ENCODE measurements around the gene POLE3.
"Not testable (repeated sequence)": the region's sequence is repeated elsewhere in the genome, so short reads cannot be mapped to it uniquely, and the experiment has no call there.

Gene POLE3
- 47.0 to 136 (median 93.8) reads per million in 9 experiments for total RNA-seq

DNA sequence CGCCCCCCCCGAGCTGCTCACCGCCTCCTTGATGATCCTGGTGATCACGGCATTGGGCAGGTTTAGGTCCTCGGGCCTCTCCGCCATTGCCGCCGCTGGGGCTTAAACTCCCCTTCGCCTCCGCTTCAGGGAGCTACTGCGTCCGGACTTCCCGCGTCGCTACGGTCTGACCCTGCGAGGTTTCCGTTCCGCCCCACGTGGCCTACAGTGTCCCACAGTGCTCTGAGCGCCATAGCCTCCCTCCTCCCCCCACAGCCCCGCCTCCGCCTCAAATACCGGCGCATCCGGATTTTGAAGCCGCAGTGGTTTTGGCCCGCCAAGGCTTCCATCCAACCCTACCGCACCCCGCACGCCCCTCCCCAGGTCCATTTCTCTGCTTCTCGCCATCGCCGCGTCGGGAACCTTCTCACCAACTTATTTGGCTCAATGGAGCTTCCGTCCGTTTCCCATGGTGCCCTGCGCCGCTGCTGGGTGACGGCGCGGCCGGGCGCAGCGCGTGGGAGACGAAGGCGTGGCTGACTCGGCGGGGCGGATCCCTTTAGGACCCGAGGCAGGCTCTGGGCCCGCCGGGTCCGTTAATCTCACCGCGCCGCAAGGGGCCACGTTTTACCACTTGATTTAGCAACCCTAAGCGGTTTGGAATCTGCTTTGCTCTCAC, at the start of gene POLE3, which contains the start of gene C9orf43:
Gene POLE3, minus strand, starts transcription at position 469 of the 658 bp plus-strand sequence. Its CDS starts 382 bp downstream, at position 87.
Gene C9orf43, plus strand, starts transcription at position 541 of the 658 bp plus-strand sequence. CDS start 2,747 bp downstream, outside the sequence.
- no peaks in the 10 kb centered on the region for H3K27me3 Mint-ChIP-seq

DNA sequence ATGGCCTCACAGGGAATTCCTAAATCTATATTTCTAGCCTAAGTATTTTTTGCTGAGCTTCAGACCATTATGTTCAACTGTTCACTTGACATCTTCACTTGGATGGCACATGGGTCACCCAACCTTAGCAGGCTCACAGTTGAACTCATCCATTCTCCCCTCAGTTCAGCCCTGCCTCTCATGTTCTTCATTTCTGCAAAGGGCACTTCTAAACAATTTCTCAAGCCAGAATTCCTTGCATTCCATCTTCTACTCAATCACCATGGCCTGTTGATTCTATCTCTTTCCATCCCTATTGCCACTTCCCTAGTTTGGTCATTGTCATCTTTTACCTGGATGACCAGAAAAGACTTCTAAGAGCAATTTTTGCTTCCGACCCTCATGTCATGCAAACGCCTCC, 45.8 kb upstream of the POLE3 start:
- H3K4me3 Mint-ChIP-seq = no peak overlapping the region
- DNase-seq (no peak), ATAC-seq (replicated peaks) (no peak)
- peak overlapping the region in 1 of 2 donors; percentile 83 for H3K27ac Mint-ChIP-seq
- no peaks in the 10 kb centered on the region for H3K36me3 Mint-ChIP-seq (ENCODE audit: insufficient read depth)
- H3K4me1 Mint-ChIP-seq (ENCODE audit: low read depth in 2 of 2) = peaks cover 0 to 2% of the 10 kb centered on the region in 2 donors
- no peaks in the 10 kb centered on the region for H3K9me3 Mint-ChIP-seq
- H3K27me3 Mint-ChIP-seq = no peaks in the 10 kb centered on the region

More for the DNA sequence above, at the start of gene POLE3, which contains the start of gene C9orf43:
- Mint-ChIP-seq H3K9me3 (no peaks in the 10 kb centered on the region), H3K27ac (peak within 1 kb of the TSS; percentile 98 to 99), H3K4me3 (peak within 1 kb of the TSS; percentile 98), H3K4me1 (ENCODE audit: low read depth in 2 of 2) (peaks cover 23 to 25% of the 10 kb centered on the region in 2 donors), H3K36me3 (ENCODE audit: insufficient read depth) (peaks cover 47% of the 10 kb centered on the region)
- DNase-seq (peak; percentile 94), ATAC-seq (replicated peaks) (peak; percentile 88)

GRCh38 chr9:113454914-113455761, 44.7 kb upstream of the POLE3 start:
- no peak overlapping the region for H3K4me3 Mint-ChIP-seq
- H3K9me3 Mint-ChIP-seq = no peaks in the 10 kb centered on the region
- peaks cover 2 to 3% of the 10 kb centered on the region in 2 donors for H3K4me1 Mint-ChIP-seq (ENCODE audit: low read depth in 2 of 2)
- H3K27ac Mint-ChIP-seq = peak overlapping the region in 1 of 2 donors; percentile 83
- no peak for DNase-seq
- H3K36me3 Mint-ChIP-seq (ENCODE audit: insufficient read depth) = no peaks in the 10 kb centered on the region
- ATAC-seq (replicated peaks) = no peak
- H3K27me3 Mint-ChIP-seq = no peaks in the 10 kb centered on the region

DNA sequence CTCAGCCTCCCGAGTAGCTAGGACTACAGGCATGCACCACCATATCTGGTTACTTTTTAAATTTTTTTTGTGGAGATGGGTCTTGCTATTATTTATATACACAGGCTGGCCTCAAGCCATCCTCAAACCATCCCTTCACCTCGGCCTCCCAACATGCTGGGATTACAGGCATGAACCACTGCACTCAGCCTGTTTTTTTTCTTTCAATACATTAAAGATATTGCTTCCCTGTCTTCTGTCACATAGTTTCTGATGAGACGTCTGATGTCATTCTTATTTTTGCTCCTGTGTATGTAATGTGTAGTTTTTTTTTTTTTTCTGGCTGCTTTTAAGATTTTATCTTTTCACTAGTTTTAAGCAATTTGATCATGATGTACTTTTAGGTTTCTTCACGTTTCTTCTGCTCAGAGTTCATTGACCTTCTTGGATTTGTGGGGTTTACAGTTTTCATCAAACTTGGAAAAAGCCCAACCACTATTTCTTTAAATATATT, 41.7 kb upstream of the POLE3 start:
- no peaks in the 10 kb centered on the region for H3K36me3 Mint-ChIP-seq (ENCODE audit: insufficient read depth)
- H3K4me3 Mint-ChIP-seq = no peak overlapping the region
- H3K27me3 Mint-ChIP-seq = no peaks in the 10 kb centered on the region
- ATAC-seq (replicated peaks) (no peak), DNase-seq (no peak)
- peaks cover 2 to 3% of the 10 kb centered on the region in 2 donors for H3K4me1 Mint-ChIP-seq (ENCODE audit: low read depth in 2 of 2)
- no peak overlapping the region for H3K27ac Mint-ChIP-seq
- no peaks in the 10 kb centered on the region for H3K9me3 Mint-ChIP-seq

DNA sequence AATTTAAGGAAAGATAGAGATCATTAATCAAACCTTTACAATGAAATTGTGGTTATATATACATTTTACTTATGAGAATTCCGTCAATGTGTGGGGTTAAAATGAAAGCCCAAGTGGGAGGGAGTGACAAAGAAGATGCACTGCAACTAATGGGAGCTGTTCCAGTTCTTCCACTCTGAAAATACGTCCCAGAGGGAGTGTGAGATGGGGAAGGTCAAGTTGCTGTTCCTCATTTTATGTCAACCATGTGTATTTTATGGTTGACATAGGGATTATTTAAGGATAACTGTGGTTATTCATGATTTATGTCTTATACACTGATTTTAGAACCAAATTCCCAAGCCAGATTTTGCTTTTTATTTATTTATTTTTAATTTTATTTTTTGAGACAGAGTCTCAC, 38.9 kb upstream of the POLE3 start:
- ATAC-seq (replicated peaks) (no peak), DNase-seq (no peak)
- Mint-ChIP-seq H3K27ac (no peak overlapping the region), H3K9me3 (no peaks in the 10 kb centered on the region), H3K36me3 (ENCODE audit: insufficient read depth) (no peaks in the 10 kb centered on the region), H3K4me3 (no peak overlapping the region), H3K4me1 (ENCODE audit: low read depth in 2 of 2) (peaks cover 0 to 3% of the 10 kb centered on the region in 2 donors), H3K27me3 (no peaks in the 10 kb centered on the region)

GRCh38 chr9:113446323-113446740, 35.9 kb upstream of the POLE3 start:
- peak in 2 of 3 experiments; percentile 8 to 13 for DNase-seq
- Mint-ChIP-seq H3K27me3 (no peaks in the 10 kb centered on the region), H3K36me3 (ENCODE audit: insufficient read depth) (no peaks in the 10 kb centered on the region), H3K27ac (no peak overlapping the region), H3K4me1 (ENCODE audit: low read depth in 2 of 2) (peaks cover 0 to 3% of the 10 kb centered on the region in 2 donors), H3K9me3 (no peaks in the 10 kb centered on the region), H3K4me3 (no peak overlapping the region)
- ATAC-seq (replicated peaks) = peak; percentile 40

- no peaks in the 10 kb centered on the region for H3K9me3 Mint-ChIP-seq
- no peak overlapping the region for H3K27ac Mint-ChIP-seq
- H3K27me3 Mint-ChIP-seq = no peaks in the 10 kb centered on the region
- no peaks in the 10 kb centered on the region for H3K36me3 Mint-ChIP-seq (ENCODE audit: insufficient read depth)
- no peaks in the 10 kb centered on the region for H3K4me1 Mint-ChIP-seq (ENCODE audit: low read depth in 2 of 2)
- DNase-seq (no peak), ATAC-seq (replicated peaks) (no peak)
- H3K4me3 Mint-ChIP-seq = no peak overlapping the region
Measured at GRCh38 chr9:113444736-113445135, 34.3 kb upstream of the POLE3 start.

DNA sequence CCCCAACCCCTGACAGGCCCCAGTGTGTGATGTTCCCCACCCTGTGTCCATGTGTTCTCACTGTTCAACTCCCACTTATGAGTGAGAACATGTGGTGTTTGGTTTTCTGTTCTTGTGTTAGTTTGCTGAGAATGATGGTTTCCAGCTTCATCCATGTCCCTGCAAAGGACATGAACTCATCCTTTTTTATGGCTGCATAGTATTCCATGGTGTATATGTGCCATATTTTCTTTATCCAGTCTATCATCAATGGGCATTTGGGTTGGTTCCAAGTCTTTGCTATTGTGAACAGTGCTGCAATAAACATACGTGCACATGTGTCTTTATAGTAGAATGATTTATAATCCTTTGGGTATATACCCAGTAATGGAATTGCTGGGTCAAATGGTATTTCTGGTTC, 27.2 kb upstream of the POLE3 start:
- not testable (repeated sequence) for H3K4me3 Mint-ChIP-seq; ATAC-seq (replicated peaks); H3K4me1 Mint-ChIP-seq (ENCODE audit: low read depth in 2 of 2); DNase-seq; H3K36me3 Mint-ChIP-seq (ENCODE audit: insufficient read depth); H3K9me3 Mint-ChIP-seq; H3K27me3 Mint-ChIP-seq
- H3K27ac Mint-ChIP-seq = peak overlapping the region in 1 of 2 donors; percentile 65

GRCh38 chr9:113436728-113437515, 26.4 kb upstream of the POLE3 start:
- Mint-ChIP-seq H3K4me1 (ENCODE audit: low read depth in 2 of 2) (no peaks in the 10 kb centered on the region), H3K9me3 (no peaks in the 10 kb centered on the region), H3K27ac (no peak overlapping the region), H3K4me3 (no peak overlapping the region), H3K27me3 (peaks cover 0 to 9% of the 10 kb centered on the region in 2 donors), H3K36me3 (ENCODE audit: insufficient read depth) (no peaks in the 10 kb centered on the region)
- ATAC-seq (replicated peaks) (no peak), DNase-seq (no peak)

GRCh38 chr9:113431191-113431590, 20.7 kb upstream of the POLE3 start:
- Mint-ChIP-seq H3K36me3 (ENCODE audit: insufficient read depth) (no peaks in the 10 kb centered on the region), H3K4me3 (no peak overlapping the region), H3K9me3 (no peaks in the 10 kb centered on the region), H3K27me3 (peaks cover 0 to 18% of the 10 kb centered on the region in 2 donors), H3K27ac (no peak overlapping the region), H3K4me1 (ENCODE audit: low read depth in 2 of 2) (no peaks in the 10 kb centered on the region)
- ATAC-seq (replicated peaks) (no peak), DNase-seq (no peak)

DNA sequence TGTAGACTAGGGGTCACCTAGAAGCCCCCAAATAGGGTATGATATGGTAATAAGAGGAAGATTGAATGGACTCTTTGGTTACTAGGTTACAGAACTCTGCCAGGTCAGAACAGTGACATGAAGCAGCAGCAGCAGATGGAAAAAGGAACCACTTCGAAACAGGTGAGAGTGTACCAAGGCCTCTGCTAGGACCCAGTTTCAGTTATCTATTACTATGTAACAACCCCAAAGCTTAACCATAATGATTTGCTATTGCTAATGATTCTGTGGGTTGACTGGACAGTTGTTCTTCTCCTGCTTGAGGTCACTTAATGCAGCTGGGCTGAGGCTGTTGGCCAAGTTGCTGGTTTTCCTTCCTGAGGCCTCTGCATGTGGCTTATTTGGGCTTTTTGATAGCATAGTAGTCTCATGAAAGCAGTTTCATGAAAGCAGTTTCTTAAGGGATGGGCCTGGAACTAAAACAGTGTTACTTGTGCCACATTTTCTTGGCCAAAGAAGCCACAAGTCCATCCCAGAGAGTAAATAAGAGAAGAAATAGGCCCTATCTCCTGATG, 17.7 kb upstream of the POLE3 start:
- Mint-ChIP-seq H3K27ac (no peak overlapping the region), H3K4me3 (no peak overlapping the region), H3K27me3 (peaks cover 14 to 31% of the 10 kb centered on the region in 2 donors), H3K9me3 (no peaks in the 10 kb centered on the region), H3K36me3 (ENCODE audit: insufficient read depth) (no peaks in the 10 kb centered on the region), H3K4me1 (ENCODE audit: low read depth in 2 of 2) (no peaks in the 10 kb centered on the region)
- ATAC-seq (replicated peaks) (no peak), DNase-seq (no peak)

DNA sequence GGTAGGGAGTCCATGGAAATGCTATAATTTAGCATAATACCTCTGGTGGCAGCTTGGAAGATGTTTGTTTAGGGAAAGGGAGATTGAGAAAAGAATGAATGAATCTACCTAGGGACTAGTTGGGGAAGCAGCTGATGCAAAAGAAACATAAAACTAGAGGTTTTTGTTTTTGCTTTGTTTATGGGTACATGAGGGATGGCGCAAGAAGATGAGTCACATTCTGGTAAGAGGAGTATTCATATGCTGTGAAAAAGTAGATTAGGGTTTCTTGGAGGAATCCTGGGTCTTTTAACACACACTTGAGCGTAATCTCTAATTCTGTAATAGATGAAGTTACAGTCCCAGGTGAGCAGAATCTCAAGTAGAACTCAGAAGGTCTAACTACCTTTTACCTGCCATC, 17.2 kb upstream of the POLE3 start:
- Mint-ChIP-seq H3K36me3 (ENCODE audit: insufficient read depth) (no peaks in the 10 kb centered on the region), H3K9me3 (no peaks in the 10 kb centered on the region), H3K4me1 (ENCODE audit: low read depth in 2 of 2) (no peaks in the 10 kb centered on the region), H3K27ac (no peak overlapping the region), H3K27me3 (peaks cover 14 to 36% of the 10 kb centered on the region in 2 donors), H3K4me3 (no peak overlapping the region)
- ATAC-seq (replicated peaks) (no peak), DNase-seq (no peak)

DNA sequence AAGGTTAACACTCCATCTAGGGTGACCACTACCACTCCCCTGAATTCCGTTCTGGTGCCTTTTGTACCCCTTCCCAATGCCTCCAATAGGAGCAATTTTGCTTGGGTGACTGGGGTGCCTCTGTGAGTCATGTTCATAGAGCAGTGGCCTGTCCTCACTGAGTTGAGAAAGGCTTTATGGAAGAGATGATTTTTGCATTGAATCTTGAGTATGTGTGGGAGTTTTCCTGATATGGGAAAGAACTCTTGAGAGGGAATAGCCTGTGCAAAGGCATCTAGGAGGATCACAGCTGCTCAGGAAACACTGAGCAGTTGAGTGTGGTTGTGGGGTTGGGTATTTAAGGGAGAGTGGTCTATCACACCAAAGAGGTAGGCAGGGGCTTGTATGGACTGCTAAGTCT, 16.2 kb upstream of the POLE3 start:
- ATAC-seq (replicated peaks) (no peak), DNase-seq (no peak)
- Mint-ChIP-seq H3K9me3 (no peaks in the 10 kb centered on the region), H3K27ac (no peak overlapping the region), H3K36me3 (ENCODE audit: insufficient read depth) (no peaks in the 10 kb centered on the region), H3K4me3 (no peak overlapping the region), H3K4me1 (ENCODE audit: low read depth in 2 of 2) (no peaks in the 10 kb centered on the region), H3K27me3 (peaks cover 14 to 37% of the 10 kb centered on the region in 2 donors)
